Measurements from ENCODE around the gene ERGIC1.

The ERGIC1 gene

DNA sequence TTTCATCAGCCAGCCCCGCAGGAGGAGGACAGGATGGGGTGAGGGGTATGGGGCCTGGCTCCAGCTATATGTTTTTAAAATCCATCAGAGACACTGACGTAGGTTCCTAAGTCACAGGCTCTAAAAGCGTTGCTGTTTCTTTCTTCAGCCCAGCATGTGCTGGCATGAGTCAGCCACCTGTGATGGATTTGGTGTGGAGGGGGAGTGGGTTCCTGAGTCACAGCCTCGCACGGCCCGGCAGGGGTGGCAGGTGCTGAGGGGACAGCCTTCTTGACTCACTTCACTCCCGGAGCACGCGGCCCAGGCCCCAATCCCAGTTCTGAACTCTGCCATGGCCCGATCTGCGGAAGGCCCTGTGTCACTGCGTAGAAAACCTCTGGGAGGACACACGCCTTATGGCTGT lies 86.4 kb downstream of the ERGIC1 start:
- DNase-seq (ENCODE audit: low spot score): no peak

DNA sequence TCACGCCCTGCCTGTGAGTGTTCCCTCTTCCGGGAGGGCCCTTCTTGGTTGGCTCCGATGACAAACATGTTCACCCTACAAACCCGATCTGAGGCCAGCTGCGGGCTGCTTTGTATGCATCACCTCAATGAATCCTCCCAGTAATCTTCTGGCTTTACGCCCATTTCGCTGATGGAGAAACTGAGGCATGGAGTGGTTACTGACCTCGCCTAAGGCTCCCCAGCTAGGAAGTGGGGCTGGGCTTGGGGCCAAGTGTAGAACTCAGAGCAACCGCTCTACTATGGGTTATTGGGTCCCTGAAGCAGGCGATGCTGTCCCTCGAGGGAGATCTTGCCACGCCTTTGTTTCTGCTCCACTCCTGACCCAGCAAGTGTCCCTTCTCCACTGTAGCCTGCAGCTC lies 86.9 kb downstream of the ERGIC1 start:
- no peak for DNase-seq (ENCODE audit: low spot score)

DNA sequence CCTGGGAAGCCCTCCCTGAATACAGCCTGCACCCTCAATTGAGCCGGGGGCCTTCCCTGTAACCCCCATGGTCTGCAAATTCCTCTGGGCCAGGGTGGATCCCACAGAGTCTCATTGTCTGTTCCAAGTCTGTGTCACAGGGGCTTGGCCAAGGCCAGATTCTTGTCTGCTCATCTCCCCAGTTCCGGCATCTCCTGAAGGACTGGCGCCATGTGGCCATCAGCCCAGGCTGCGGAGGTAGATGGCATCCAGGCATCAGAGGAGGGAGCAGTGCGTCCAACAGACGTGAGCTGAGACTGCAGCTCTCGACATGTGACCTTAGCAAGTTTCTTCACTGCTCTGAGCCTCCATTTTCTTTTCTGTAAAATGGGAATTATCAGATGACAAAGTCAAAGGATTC lies 87.9 kb downstream of the ERGIC1 start:
- DNase-seq (ENCODE audit: low spot score): no peak

DNA sequence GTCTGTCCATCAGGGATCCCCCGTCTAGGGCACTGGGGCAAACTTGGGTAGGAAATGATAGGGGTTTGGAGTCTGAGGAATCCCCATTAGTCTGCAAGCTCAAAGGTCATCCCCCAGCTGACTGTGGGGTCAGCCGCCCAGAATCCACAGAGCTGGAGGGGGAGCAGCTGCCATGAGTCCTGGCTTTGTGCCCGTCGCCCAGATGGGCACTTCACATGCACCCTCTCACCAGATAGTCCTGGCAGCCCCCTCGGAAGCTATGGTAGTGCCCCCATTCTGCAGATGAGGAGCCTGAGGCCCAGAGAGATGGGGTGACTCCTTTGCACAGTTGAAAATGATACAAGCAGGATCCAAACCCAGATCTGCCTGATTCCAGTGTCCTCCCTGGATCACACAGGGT lies 89.5 kb downstream of the ERGIC1 start:
- DNase-seq (ENCODE audit: low spot score): no peak

DNA sequence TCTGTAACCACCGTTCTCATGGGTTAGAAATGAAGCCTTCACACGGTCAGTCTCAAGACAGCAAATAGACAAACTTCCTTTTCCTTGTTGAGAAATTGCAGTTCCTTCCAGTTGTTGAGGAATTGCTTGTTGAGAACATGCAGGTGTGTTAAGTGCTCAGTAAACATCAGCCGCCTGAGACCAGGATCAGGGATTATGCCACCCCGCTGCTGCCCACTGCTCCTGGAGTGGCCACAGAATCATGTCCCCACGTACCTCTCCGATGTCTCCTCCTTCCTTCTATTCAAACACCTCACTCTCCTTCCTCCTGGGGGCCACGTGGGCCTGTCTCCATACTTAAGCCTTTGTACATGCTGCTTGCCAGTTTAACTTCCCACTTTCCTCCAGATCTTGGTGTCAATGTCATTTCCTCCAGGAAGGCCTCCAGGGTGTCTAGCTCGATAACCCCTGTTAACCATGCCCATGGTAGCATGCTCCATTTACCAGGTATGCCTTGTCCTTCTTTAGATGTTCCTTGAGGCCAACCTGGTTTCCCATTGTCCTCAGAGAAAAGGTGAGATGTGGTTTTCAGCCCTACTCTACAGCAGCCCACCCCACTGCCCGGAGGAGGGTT lies 91.4 kb downstream of the ERGIC1 start:
- DNase-seq (ENCODE audit: low spot score): no peak

DNA sequence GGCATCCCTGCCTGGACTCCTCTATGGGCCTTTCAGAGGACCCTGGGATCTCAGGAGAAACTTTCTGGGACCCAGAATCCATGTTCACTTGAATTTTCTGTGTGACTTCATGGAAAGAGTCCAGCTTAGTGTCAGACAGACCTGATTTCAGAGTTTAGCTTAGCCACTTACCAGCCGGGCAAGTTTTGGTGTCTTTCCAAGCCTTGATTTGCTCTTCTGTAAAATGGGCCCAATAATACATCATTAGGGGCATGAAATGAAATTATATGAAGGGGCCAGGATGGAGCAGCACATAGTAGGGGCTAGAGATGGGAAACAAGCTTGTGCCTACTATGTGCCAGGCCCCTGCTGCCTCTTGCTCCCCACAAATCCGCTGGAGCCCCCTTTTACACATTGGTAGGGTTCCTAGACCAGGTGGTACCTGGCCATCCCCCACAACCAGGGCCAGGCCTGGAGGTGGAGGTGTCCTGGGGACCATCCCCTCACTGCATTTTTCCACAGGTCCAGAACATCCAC lies 92.0 kb downstream of the ERGIC1 start:
- DNase-seq (ENCODE audit: low spot score): no peak

DNA sequence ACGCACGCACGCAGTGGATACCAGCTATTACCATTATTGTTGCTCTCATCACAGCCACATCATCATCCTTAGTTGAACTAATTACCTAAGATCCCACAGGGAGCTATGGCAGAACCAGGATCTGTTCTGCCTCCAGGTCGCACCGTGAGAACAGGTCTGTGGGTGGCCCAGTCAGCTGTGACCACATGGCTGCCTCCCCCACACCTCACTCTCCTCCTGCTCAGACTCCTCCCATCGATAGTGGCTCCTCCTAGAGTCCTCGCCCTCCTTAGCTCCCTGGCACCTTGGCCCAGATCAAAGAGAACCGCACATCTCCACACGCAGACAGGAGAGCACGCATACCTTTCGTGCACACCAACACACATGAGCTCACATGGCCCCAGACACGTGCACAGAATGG lies 92.7 kb downstream of the ERGIC1 start:
- no peak for DNase-seq (ENCODE audit: low spot score)

DNA sequence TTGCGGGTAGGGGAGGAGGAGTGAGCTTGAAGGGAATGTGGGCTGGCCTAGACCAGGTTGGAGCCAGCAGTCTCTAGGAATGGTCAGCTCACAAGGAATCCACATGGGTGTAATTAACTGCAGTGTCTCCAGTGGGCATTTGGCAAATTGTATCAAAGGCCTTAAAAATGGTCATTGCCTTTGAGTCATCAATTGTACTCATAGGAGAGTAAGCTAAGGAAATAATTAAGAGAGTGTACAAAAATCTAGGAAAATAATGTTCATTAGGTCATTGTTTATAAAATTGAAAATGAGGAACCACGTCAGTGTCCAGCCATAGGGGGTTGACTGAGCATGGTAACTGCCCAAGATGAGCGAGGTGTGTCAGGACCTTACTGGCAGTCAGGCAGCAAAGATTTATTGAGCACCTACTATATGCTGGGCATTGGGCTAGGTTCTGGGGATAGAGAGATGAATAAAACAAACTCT lies 95.4 kb downstream of the ERGIC1 start:
- no peak for DNase-seq (ENCODE audit: low spot score)

DNA sequence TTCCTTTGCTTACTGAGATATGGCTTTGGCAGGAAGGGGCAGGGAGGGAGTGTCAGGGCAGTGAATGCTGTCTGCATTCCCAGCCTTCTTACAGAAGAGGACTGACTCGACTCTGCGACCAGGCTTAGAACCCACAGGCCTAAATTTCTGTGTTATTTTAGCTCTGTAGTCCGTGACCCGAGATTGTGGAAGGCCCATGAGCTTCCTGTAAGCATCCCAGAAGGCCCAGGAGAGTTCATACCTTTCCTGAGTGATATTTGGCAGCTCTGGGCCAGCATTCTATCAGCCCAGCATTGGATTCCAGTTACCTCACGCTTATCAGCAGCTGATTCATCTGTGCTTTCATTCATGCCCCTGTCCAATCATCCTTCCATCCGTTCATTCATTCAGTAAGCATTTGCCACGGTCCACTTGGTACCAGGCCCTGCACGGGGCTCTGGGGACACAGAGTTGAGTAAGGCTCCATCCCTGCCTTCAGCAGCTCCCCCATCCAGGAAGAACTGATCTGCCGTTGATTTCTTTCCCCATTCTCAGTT lies 97.0 kb downstream of the ERGIC1 start:
- DNase-seq (ENCODE audit: low spot score): no peak

DNA sequence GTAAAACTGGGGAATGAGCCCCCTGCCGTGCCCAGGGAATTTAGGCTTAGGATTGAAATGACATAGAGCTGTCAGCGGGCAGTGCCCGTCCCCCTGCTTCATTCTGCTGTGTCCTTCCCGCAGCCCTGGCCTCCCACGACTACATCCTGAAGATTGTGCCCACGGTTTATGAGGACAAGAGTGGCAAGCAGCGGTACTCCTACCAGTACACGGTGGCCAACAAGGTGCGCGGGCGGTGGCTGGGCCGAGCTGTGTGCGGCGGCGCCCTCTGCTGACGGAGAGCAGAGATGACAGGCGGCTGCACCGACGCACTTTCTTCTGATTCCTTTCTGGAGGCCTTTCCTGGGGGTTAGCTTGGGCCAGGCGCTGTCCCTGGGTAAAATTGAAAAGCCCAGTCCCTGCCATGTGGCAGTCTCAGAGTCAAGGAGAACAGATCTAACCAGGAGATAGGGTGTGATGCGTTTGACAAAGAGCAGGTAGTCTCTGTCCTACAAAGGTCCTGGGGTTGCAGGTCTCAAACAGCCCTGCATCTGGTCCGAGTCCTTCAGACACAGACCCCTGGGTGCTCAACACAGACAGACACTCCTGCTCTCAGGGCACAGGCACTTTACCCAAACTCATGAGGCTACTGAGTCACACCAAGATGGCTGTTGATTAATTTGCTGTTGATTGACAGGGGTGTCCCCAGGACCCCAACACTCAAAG lies 98.4 kb downstream of the ERGIC1 start:
- peak; percentile 91 for DNase-seq (ENCODE audit: low spot score)

DNA sequence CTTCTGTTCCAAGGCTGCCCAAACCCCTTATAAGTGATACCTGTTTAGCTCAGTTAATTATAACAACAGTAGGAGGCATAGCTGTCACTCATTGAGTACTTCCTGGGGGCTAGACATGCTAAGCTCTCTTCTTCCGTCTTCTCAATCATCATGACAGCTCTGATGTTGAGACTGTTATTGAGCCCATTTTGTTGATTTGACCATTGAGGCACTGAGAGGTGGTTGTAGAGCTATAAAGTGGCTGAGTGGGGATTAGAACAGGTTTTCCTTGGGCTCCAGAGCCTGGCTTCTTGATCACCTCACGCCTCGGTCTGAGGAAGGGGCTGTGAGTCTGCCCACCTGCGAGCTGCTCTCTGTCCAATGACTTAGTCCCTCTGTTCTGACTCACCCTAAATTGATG lies 99.2 kb downstream of the ERGIC1 start:
- DNase-seq (ENCODE audit: low spot score): no peak

DNA sequence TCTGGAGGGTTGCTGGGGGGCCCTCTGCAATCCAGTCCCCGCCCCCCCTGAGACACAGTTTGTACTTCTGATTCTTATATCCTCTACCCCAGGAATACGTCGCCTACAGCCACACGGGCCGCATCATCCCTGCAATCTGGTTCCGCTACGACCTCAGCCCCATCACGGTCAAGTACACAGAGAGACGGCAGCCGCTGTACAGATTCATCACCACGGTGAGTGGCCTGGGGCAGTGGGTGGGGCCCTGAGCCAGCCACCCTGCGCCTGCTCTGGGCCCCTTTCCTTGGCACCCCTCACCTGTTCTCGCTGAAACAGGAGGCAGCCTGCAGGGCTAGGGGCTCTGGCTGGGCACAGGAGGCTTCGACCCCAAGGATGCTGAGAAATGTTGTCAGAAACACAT lies 101.0 kb downstream of the ERGIC1 start:
- DNase-seq (ENCODE audit: low spot score): no peak

DNA sequence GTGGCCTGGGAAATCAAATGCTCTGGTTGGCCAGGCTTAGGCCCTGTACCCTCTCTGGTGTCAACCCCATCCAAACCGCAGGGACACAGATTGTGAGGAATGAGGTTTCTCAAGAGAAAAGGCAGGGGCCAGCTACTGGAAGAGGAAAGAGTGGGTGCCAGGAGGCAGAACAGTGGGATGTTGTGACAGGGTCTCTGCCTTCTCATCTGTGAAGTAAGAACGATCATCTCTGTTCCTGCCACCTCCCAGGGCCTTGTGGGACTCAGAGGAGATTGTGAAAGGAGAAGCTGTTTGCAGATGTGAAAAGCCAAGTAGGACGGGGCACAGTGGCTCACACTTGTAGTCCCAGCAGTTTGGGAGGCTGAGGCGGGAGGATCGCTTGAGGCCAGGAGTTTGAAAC lies 102.3 kb downstream of the ERGIC1 start:
- DNase-seq (ENCODE audit: low spot score): no peak

DNA sequence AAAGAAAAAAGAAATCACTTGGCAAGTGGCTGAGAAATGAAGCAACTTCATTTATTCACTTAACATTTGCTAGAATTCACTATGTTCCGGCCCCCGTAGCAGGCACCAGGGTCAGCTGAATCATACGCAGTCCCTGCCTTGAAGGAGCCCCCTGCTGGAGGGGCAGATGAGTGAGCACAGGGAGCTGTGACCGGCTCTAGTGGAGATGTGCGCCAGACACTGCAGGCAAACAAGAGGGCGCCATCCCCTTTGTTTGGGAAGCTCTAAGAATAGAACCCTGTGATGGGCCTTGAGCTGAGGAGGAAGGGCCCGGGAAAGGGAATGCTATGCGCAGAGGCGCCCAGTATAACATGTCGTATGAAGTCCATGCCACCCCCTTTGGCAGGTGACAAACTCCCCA lies 105.0 kb downstream of the ERGIC1 start:
- DNase-seq (ENCODE audit: low spot score): peak; percentile 62

DNA sequence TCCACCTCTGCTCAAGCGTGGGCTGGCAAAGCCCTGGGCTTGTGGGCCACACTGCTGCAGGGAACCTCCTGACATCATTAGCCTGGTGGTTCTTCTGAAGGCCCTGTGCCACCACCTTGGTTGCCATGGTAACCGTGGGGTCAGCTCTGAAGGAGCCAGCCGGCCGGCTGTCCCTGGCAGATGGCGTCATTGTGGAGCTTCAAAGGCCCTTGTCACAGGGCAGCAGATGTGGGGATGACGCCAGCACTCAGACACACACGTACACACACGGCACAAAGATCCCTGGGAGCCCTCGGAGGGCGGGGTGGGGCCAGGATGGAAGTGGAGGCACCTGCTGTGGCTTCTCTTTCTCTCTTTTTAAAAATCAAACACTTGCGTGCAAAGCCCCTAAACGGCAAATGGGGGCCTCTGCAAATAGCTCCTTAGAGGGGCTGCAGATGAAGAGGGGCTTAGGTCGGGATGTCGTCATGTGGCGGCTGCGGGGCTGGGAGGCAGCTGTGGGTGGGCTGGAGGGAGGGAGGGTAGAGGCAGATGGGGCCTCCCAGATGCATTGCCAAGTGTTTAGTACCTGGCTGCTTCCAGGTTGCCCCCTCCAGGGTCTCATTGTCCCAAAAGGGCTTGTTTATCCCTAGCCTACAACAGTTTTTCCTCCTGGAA lies 105.7 kb downstream of the ERGIC1 start:
- no peak for DNase-seq (ENCODE audit: low spot score)

DNA sequence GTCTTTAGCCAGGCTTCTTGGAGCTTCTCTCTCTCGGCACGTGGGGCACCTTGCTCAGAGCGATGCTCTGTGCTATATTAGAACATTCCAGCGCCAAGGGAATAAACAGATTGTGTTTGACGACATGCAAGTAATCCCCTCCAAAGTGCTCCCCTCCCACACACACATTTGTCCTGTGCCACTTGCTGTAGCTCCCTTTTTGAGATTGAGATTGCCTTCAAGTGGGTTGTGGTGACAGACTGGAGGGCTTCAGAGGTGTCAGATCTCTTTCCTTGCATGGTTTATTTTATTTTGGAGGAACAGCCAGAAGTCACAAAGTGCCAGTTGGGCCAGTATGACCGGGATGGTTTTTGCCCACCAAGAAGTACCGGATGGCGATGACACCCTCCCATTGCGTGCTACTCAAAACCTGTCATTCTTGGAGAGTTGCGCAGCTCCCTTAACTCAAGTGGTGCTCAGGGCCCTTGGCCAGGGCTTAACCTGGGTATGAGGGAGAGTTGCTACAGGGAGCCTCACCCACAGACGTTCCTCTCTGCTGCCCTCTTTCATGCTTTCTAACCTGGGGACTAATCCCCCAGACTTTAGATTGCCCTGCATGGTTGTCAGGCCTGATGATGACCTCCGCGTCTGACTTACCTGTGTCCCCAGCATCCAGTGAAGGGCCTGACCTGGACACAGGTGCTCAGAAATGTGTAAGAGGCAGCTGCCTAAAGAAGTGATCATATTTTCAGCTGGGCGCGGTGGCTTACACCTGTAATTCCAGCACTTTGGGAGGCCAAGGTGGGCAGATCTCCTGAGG lies 106.4 kb downstream of the ERGIC1 start:
- DNase-seq (ENCODE audit: low spot score): no peak

DNA sequence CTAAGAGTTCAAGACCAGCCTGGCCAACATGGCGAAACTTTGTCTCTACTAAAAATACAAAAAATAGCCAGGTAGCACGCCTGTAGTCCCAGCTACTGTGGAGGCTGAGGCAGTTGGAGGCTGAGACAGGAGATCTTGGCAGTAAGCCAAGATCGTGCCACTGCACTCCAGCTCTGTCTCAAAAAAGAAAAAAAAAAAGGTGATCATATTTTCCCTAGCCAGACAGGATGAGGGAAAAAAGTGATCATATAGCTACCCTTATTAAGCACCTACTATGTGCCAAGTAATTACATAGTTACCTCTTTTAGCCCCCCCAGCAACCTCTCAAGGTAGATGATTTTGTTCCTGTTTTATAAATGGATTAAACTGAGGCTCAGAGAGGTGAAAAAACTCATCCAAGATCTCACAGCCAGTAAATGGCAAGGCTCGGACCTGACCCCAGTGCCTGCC lies 107.0 kb downstream of the ERGIC1 start:
- no peak for DNase-seq (ENCODE audit: low spot score)

DNA sequence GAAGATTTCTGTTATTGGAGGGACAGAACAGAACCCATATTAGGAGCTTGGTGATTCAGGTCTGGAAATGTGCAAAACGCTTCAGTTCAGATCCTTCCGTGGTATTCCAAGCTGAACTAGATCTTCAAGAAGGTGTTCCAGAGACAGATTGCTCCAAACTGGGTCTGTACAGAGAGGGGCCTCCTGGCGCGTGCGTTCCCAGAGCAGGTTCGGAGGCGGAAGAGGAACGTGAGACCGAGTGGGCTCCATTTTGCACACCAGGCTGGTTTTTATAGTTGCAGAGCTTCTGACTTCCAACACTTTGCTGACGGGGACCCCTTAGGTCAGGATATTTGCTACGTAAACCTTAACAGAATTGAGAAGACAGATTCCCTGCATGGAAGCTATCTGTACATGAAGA lies 108.5 kb downstream of the ERGIC1 start:
- DNase-seq (ENCODE audit: low spot score): no peak

DNA sequence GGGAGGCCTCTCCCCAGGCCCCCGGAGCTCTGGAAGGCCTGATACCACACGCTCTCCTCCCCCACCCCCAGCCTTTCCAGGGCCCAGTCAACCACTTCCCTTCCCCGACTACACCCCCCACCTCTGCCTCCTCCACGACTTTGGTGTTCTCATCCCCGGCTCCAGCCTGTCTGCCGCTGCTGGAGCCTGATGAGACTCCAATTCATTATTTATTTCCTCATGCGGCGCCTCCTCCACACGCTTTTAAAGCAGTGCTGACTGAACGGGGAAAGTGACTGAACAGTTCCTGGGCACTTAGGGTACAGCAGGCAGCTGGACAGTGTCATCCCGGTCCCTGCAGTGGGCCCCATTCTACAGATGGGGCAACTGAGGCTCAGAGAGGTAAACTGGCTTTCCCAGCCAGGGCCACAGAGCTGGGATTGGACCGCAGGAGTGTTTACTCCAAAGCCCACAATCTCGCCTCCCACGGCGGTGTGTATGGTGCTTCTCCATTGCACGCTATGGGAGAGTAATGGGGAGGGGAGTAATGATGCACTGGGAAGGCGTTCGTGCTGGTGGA lies 109.3 kb downstream of the ERGIC1 start:
- DNase-seq (ENCODE audit: low spot score): peak; percentile 70

DNA sequence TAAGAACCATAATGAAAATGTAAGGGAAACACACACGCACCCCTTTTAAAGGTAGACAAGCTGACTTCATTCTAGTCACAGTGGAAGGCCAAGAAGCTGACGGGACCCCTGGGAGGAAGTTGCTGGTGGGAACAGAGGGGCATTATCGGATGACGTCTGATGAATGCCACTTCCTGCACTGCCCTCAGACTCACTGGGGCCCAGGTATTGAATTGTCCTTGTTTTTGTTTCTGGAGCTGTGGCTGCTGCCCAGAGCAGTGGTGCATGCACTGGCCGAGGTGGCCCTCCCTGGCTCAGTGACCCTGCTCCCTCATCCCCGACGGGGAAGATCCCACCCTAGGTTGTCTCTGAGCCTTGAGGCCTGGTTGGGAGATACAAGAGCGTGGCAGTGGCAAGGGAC lies 109.9 kb downstream of the ERGIC1 start:
- no peak for DNase-seq (ENCODE audit: low spot score)

DNA sequence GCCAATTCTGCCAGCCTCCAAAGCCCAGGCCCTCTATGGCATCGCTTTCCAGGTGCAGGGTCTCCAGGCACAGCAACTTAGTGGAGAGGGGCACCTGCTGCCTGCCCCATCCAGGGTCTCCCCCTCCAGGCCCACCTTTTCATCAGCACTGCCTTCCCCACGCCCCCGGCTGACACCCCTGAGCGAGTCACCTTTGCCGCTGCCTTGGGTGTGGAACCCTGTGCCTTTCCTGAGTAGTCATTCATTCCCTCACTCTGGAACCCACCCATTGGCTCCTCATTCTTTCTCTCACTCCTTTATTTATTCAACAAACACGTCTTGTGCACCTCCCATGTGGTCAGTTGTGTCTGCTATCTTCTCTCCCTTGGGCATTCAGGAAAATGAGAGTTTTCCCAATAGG lies 110.7 kb downstream of the ERGIC1 start:
- no peak for DNase-seq (ENCODE audit: low spot score)

DNA sequence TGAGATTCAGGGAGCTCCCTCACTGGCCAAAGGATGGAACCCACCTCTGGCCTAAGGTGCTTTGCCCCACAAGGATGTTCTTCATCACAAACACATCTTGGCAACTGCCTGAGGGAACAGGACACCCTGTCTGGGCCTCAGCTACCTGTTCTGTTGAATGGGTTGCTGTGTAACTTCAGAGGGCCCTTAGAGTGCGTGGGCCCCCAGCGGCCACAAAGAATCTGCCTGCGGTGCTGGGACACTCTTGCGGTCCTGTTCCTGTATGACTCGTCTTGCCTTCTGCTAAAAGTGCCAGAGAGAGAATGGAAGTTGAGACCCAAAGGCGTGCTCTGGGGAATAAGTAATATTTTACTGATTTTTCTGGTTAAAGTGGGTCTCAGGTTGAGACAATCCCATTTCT lies 111.1 kb downstream of the ERGIC1 start:
- DNase-seq (ENCODE audit: low spot score): no peak
